Astrocyte (in vitro differentiated cells and primary cell): ENCODE measurements around the gene OCEL1. TPM values are rescaled to one million over a fixed set of nuclear protein-coding genes. Genes with fewer than 3 reads are reported as not detected.

Source experiments
- DNase-seq: peaks from one replicate; pipeline ENCODE4 v3.0.0-alpha.2; 2010; ENCODE audit warnings: low read depth
- FAIRE-seq: peaks from 2 replicates; lab custom pipeline; 2011; peaks lifted over from hg19 to GRCh38; lab: Jason Lieb, UNC
- H2AFZ ChIP-seq: 2 replicates; pipeline ENCODE4 v1.6.0; 2012; ENCODE audit warnings: low read depth, low read length, inconsistent platforms
- H3K27ac ChIP-seq: 2 replicates; pipeline ENCODE4 v1.5.1; 2011; ENCODE audit warnings: low read depth, low read length, inconsistent platforms
- H3K27me3 ChIP-seq: 2 replicates; pipeline ENCODE4 v1.6.0; 2011; ENCODE audit warnings: low read length, inconsistent platforms; ENCODE audit not compliant: insufficient read depth
- H3K36me3 ChIP-seq: 2 replicates; pipeline ENCODE4 v1.5.1; 2011; ENCODE audit warnings: low read length, inconsistent platforms; ENCODE audit not compliant: insufficient read depth
- H3K4me1 ChIP-seq: 2 replicates; pipeline ENCODE4 v1.5.1; 2011; ENCODE audit warnings: low read length, inconsistent platforms; ENCODE audit not compliant: insufficient read depth
- H3K4me2 ChIP-seq: 2 replicates; pipeline ENCODE4 v1.6.0; 2012; ENCODE audit warnings: low read length, inconsistent platforms
- H3K4me3 ChIP-seq: 2 replicates; pipeline ENCODE4 v1.5.1; 2011; ENCODE audit warnings: low read depth, mild to moderate bottlenecking, low read length, inconsistent platforms; ENCODE audit not compliant: insufficient read depth
- H3K79me2 ChIP-seq: 2 replicates; pipeline ENCODE4 v1.6.0; 2012; ENCODE audit warnings: mild to moderate bottlenecking, low read length, inconsistent platforms; ENCODE audit not compliant: insufficient read depth
- H3K9ac ChIP-seq: 2 replicates; pipeline ENCODE4 v1.6.0; 2012; ENCODE audit warnings: mild to moderate bottlenecking, low read length, inconsistent platforms
- H3K9me3 ChIP-seq: 2 replicates; pipeline ENCODE4 v1.5.1; 2012; ENCODE audit warnings: low read depth, mild to moderate bottlenecking, low read length, inconsistent platforms; ENCODE audit not compliant: insufficient read depth
- H4K20me1 ChIP-seq: 2 replicates; pipeline ENCODE4 v1.6.0; 2012; ENCODE audit warnings: low read length, inconsistent platforms; ENCODE audit not compliant: insufficient read depth
- H3K27ac Mint-ChIP-seq: one replicate; pipeline ENCODE4 v1.8.0; 2021; ENCODE audit warnings: mild to moderate bottlenecking, mixed read lengths; ENCODE audit not compliant: unreplicated experiment
- H3K27me3 Mint-ChIP-seq: one replicate; pipeline ENCODE4 v1.8.0; 2021; ENCODE audit warnings: low read depth, mixed read lengths; ENCODE audit not compliant: unreplicated experiment
- H3K36me3 Mint-ChIP-seq: one replicate; pipeline ENCODE4 v1.8.0; 2021; ENCODE audit warnings: low read depth, mixed read lengths; ENCODE audit not compliant: unreplicated experiment
- H3K4me1 Mint-ChIP-seq: one replicate; pipeline ENCODE4 v1.8.0; 2021; ENCODE audit warnings: low read depth, mixed read lengths; ENCODE audit not compliant: unreplicated experiment
- H3K4me3 Mint-ChIP-seq: one replicate; pipeline ENCODE4 v1.8.0; 2021; ENCODE audit warnings: mild to moderate bottlenecking, moderate library complexity, mixed read lengths; ENCODE audit not compliant: unreplicated experiment
- H3K9me3 Mint-ChIP-seq: one replicate; pipeline ENCODE4 v1.8.0; 2021; ENCODE audit warnings: mild to moderate bottlenecking, mixed read lengths; ENCODE audit not compliant: unreplicated experiment
- CTCF ChIP-seq: IDR thresholded peaks from 2 replicates; pipeline ENCODE4 v1.5.1; 2011; ENCODE audit warnings: low read depth, mild to moderate bottlenecking, inconsistent platforms, low read length, moderate library complexity; ENCODE audit not compliant: insufficient read depth
- EZH2 ChIP-seq: IDR thresholded peaks from 2 replicates; pipeline ENCODE4 v1.6.1; 2012; ENCODE audit warnings: mild to moderate bottlenecking, low read length, inconsistent platforms; ENCODE audit not compliant: insufficient read depth
- total RNA-seq: library from RNA; stranded (reverse); gene quantifications from 2 replicates; pipeline ENCODE4 v1.2.1, GENCODE V29; 2021

OCEL1 gene
- total RNA-seq, 1 donor from 2014 or later: 12.3 TPM

GRCh38 chr19:17248011-17248776 lies 22.2 kb downstream of the OCEL1 start:
- Mint-ChIP-seq H3K27ac (peak overlapping the region; percentile 62), H3K4me1 (peaks cover 18% of the 10 kb centered on the region), H3K36me3 (no peaks in the 10 kb centered on the region), H3K9me3 (no peaks in the 10 kb centered on the region), H3K27me3 (no peaks in the 10 kb centered on the region), H3K4me3 (no peak overlapping the region)
- H3K4me1 ChIP-seq: peaks cover 19% of the 10 kb centered on the region
- H3K27ac ChIP-seq: no peak overlapping the region
- peaks cover 21% of the 10 kb centered on the region for H3K79me2 ChIP-seq
- H3K4me2 ChIP-seq: no peak overlapping the region
- no peak overlapping the region for H2AFZ ChIP-seq
- no peaks in the 10 kb centered on the region for H3K9me3 ChIP-seq
- peaks cover 4% of the 10 kb centered on the region for H4K20me1 ChIP-seq
- H3K27me3 ChIP-seq: no peaks in the 10 kb centered on the region
- H3K36me3 ChIP-seq: no peaks in the 10 kb centered on the region
- DNase-seq (no peak), FAIRE-seq (no peak)
- no peak overlapping the region for H3K9ac ChIP-seq
- TF ChIP-seq CTCF (no peak), EZH2 (no peak)
- H3K4me3 ChIP-seq: no peak overlapping the region

GRCh38 chr19:17249887-17250548 lies 24.0 kb downstream of the OCEL1 start:
- peaks cover 14% of the 10 kb centered on the region for H3K4me1 ChIP-seq

More at GRCh38 chr19:17249887-17250548, 24.0 kb downstream of the OCEL1 start:
- Mint-ChIP-seq H3K27ac (no peak overlapping the region), H3K9me3 (no peaks in the 10 kb centered on the region), H3K27me3 (no peaks in the 10 kb centered on the region), H3K36me3 (no peaks in the 10 kb centered on the region), H3K4me1 (peaks cover 17% of the 10 kb centered on the region), H3K4me3 (no peak overlapping the region)
- FAIRE-seq: no peak
- Histone ChIP-seq H2AFZ (no peak overlapping the region), H4K20me1 (no peaks in the 10 kb centered on the region), H3K4me2 (no peak overlapping the region), H3K4me3 (no peak overlapping the region), H3K27ac (no peak overlapping the region), H3K9ac (no peak overlapping the region), H3K79me2 (peaks cover 3% of the 10 kb centered on the region), H3K27me3 (no peaks in the 10 kb centered on the region), H3K36me3 (no peaks in the 10 kb centered on the region), H3K9me3 (no peaks in the 10 kb centered on the region)
- no peak for TF ChIP-seq EZH2
- no peak for TF ChIP-seq CTCF
- DNase-seq: no peak
